GM23338 (cell line): ENCODE measurements around the gene WWOX. TPM values are rescaled to one million over a fixed set of nuclear protein-coding genes. Genes with fewer than 3 reads are reported as not detected.

Experiments used
- ATAC-seq: fragments of 200-7000 bp; cut with Tn5 transposase; 3 replicates; pipeline ENCODE4 v1.9.1; 2020
- DNase-seq: peaks from one replicate; pipeline ENCODE4 v3.0.0-alpha.2; 2015; ENCODE audit warnings: low spot score
- H2AFZ ChIP-seq: fragments of 200-600 bp; sonication (generic); 2 replicates; pipeline ENCODE4 v1.8.0; 2016; ENCODE audit warnings: antibody characterized with exemption, mild to moderate bottlenecking, moderate library complexity
- H3F3A ChIP-seq: fragments of 200-600 bp; sonication (generic); replicated peaks from 2 replicates; pipeline ENCODE4 v1.8.0; 2017; ENCODE audit warnings: antibody characterized with exemption, mixed run types, low read depth
- H3K27ac ChIP-seq: fragments of 200-600 bp; sonication (generic); 2 replicates; pipeline ENCODE4 v1.6.1; 2016; ENCODE audit warnings: low read depth
- H3K27me3 ChIP-seq: fragments of 200-600 bp; sonication (generic); 2 replicates; pipeline ENCODE4 v1.8.0; 2016; ENCODE audit warnings: mild to moderate bottlenecking, mixed run types, moderate library complexity; ENCODE audit not compliant: insufficient read depth
- H3K36me3 ChIP-seq: fragments of 200-600 bp; sonication (generic); 2 replicates; pipeline ENCODE4 v1.8.0; 2016; ENCODE audit warnings: mild to moderate bottlenecking; ENCODE audit not compliant: insufficient read depth
- H3K4me1 ChIP-seq: fragments of 200-600 bp; sonication (generic); 2 replicates; pipeline ENCODE4 v1.8.0; 2016; ENCODE audit warnings: mild to moderate bottlenecking, moderate library complexity; ENCODE audit not compliant: insufficient read depth
- H3K4me2 ChIP-seq: fragments of 200-600 bp; sonication (generic); 2 replicates; pipeline ENCODE4 v1.7.1; 2017; ENCODE audit warnings: mixed run types
- H3K4me3 ChIP-seq: fragments of 200-600 bp; sonication (generic); 2 replicates; pipeline ENCODE4 v1.6.1; 2016; ENCODE audit warnings: mixed run types
- H3K79me2 ChIP-seq: fragments of 200-600 bp; sonication (generic); replicated peaks from 2 replicates; pipeline ENCODE4 v1.8.0; 2017; ENCODE audit warnings: mild to moderate bottlenecking; ENCODE audit not compliant: insufficient read depth
- H3K9me2 ChIP-seq: fragments of 200-600 bp; sonication (generic); 2 replicates; pipeline ENCODE4 v1.8.0; 2017; ENCODE audit not compliant: insufficient read depth
- H4K20me1 ChIP-seq: fragments of 200-600 bp; sonication (generic); replicated peaks from 2 replicates; pipeline ENCODE4 v1.8.0; 2017; ENCODE audit warnings: mild to moderate bottlenecking; ENCODE audit not compliant: insufficient read depth
- H3K27ac Mint-ChIP-seq: 2 replicates; pipeline ENCODE4 v1.8.0; 2020; ENCODE audit warnings: inconsistent platforms, mild to moderate bottlenecking, moderate library complexity, mixed read lengths
- H3K27me3 Mint-ChIP-seq: 3 replicates; pipeline ENCODE4 v1.8.0; 2022; ENCODE audit warnings: low read depth, mild to moderate bottlenecking, moderate library complexity, mixed read lengths, inconsistent platforms; ENCODE audit not compliant: insufficient read depth, poor library complexity
- H3K36me3 Mint-ChIP-seq: 3 replicates; pipeline ENCODE4 v1.8.0; 2021; ENCODE audit warnings: low read depth, mild to moderate bottlenecking, inconsistent platforms, moderate library complexity, mixed read lengths
- H3K4me1 Mint-ChIP-seq: 3 replicates; pipeline ENCODE4 v1.8.0; 2020; ENCODE audit warnings: mild to moderate bottlenecking, inconsistent platforms, mixed read lengths
- H3K4me3 Mint-ChIP-seq: 3 replicates; pipeline ENCODE4 v1.8.0; 2021; ENCODE audit warnings: moderate library complexity, mild to moderate bottlenecking, inconsistent platforms, mixed read lengths
- H3K9me3 Mint-ChIP-seq: 3 replicates; pipeline ENCODE4 v1.8.0; 2020; ENCODE audit warnings: moderate library complexity, mild to moderate bottlenecking, inconsistent platforms, mixed read lengths
- CREB1 ChIP-seq: fragments of 250-450 bp; sonication (Bioruptor Pico); IDR thresholded peaks from 2 replicates; pipeline ENCODE4 v1.5.0; 2020; ENCODE audit warnings: low read depth, mild to moderate bottlenecking, moderate library complexity
- EZH2 ChIP-seq: fragments of 200-600 bp; sonication (generic); IDR thresholded peaks from one replicate; pipeline ENCODE4 v1.8.0; 2017; ENCODE audit warnings: antibody characterized with exemption, mild to moderate bottlenecking, low read depth; ENCODE audit not compliant: unreplicated experiment
- EZH2phosphoT487 ChIP-seq: fragments of 200-600 bp; sonication (generic); IDR thresholded peaks from one replicate; pipeline ENCODE4 v1.8.1; 2018; ENCODE audit warnings: antibody characterized with exemption; ENCODE audit not compliant: unreplicated experiment
- JUNB ChIP-seq: IDR thresholded peaks from one replicate; pipeline ENCODE4 v1.6.1; 2016; ENCODE audit warnings: antibody characterized with exemption; ENCODE audit not compliant: unreplicated experiment
- NANOG ChIP-seq: IDR thresholded peaks from 2 replicates; pipeline ENCODE4 v1.6.1; 2016; ENCODE audit warnings: antibody characterized with exemption, borderline replicate concordance
- POLR2AphosphoS5 ChIP-seq: IDR thresholded peaks from 2 replicates; pipeline ENCODE4 v1.6.1; 2016; ENCODE audit warnings: antibody characterized with exemption, low read depth
- STAT1 ChIP-seq: IDR thresholded peaks from one replicate; pipeline ENCODE4 v1.6.1; 2016; ENCODE audit warnings: antibody characterized with exemption; ENCODE audit not compliant: unreplicated experiment
- ZNF114 ChIP-seq: fragments of 250-450 bp; sonication (Bioruptor Pico); IDR thresholded peaks from 2 replicates; pipeline ENCODE4 v1.5.0; 2020; ENCODE audit warnings: mild to moderate bottlenecking, moderate library complexity
- ZNF331 ChIP-seq: fragments of 250-450 bp; sonication (Bioruptor Pico); IDR thresholded peaks from 2 replicates; pipeline ENCODE4 v1.5.0; 2020; ENCODE audit warnings: low read depth, mild to moderate bottlenecking, moderate library complexity
- polyA plus RNA-seq: library from polyadenylated mRNA; unstranded; fragments of >200 nt; fragmentation: Nextera tagmentation; extraction: Ambion mirVana; gene quantifications from 2 replicates; pipeline ENCODE4 v1.2.1, GENCODE V29; 2016
- total RNA-seq: library from RNA; depleted of rRNA; stranded (reverse); fragments of >200 nt; shearing (Covaris generic); gene quantifications from 2 replicates; pipeline ENCODE4 v1.2.3, GENCODE V29; 2014
- TF ChIP-seq, protein P1 (sequence below), 2 experiments: fragments of 200-600 bp in 1 of 2; sonication (generic) in 1 of 2; conservative IDR thresholded peaks; 2 replicates each; pipeline versions ENCODE4 v1.5.1 to v1.6.1; 2016 to 2017; ENCODE audit warnings: antibody characterized with exemption in 2 of 2, low read depth in 2 of 2, mild to moderate bottlenecking in 2 of 2, moderate library complexity in 1 of 2
- TF ChIP-seq, protein P2 (sequence below): IDR thresholded peaks from 2 replicates; pipeline ENCODE4 v1.6.1; 2016; ENCODE audit warnings: antibody characterized with exemption
- TF ChIP-seq, protein P3 (sequence below): fragments of 250-450 bp; sonication (Bioruptor Pico); IDR thresholded peaks from 2 replicates; pipeline ENCODE4 v1.5.0; 2020; ENCODE audit warnings: mild to moderate bottlenecking, moderate library complexity
- TF ChIP-seq, protein P4 (sequence below): IDR thresholded peaks from one replicate; pipeline ENCODE4 v1.6.1; 2018; ENCODE audit warnings: antibody characterized with exemption; ENCODE audit not compliant: unreplicated experiment

The WWOX gene
- total and polyA plus RNA-seq, 2 experiments from 2014 or later: 10.0 to 19.3 TPM

DNA sequence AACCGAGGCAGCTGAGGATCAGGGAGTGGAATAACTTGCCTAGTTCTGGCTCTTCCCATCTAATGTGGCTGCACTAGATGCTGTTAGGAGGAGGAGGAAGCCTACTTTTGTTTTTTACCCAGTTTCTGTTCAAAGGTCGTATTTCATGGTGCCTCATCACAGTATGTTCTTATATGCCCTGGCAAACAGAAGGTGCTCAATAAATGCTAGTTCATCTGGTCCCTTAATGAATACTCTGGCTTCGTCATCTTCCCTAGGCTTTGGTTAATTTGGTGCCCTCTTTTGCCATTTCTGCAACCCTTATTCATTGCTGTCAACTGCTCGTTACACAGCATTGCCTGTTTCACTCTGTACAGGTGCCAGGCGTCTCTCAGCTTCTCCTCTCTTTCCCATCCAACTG lies 151.7 kb downstream of the WWOX start:
- no peak overlapping the region for H3K4me3 ChIP-seq
- no peaks in the 10 kb centered on the region for H3K9me2 ChIP-seq
- Mint-ChIP-seq H3K4me3 (no peak overlapping the region), H3K27me3 (no peaks in the 10 kb centered on the region), H3K4me1 (peaks cover 14% of the 10 kb centered on the region), H3K36me3 (no peaks in the 10 kb centered on the region), H3K27ac (no peak overlapping the region), H3K9me3 (no peaks in the 10 kb centered on the region; the same call in 2 of the 3 replicates)
- H2AFZ ChIP-seq: no peak overlapping the region
- H3K27me3 ChIP-seq: no peaks in the 10 kb centered on the region
- ATAC-seq (no peak), DNase-seq (no peak)
- TF ChIP-seq, protein P1, sequence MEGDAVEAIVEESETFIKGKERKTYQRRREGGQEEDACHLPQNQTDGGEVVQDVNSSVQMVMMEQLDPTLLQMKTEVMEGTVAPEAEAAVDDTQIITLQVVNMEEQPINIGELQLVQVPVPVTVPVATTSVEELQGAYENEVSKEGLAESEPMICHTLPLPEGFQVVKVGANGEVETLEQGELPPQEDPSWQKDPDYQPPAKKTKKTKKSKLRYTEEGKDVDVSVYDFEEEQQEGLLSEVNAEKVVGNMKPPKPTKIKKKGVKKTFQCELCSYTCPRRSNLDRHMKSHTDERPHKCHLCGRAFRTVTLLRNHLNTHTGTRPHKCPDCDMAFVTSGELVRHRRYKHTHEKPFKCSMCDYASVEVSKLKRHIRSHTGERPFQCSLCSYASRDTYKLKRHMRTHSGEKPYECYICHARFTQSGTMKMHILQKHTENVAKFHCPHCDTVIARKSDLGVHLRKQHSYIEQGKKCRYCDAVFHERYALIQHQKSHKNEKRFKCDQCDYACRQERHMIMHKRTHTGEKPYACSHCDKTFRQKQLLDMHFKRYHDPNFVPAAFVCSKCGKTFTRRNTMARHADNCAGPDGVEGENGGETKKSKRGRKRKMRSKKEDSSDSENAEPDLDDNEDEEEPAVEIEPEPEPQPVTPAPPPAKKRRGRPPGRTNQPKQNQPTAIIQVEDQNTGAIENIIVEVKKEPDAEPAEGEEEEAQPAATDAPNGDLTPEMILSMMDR (conservative IDR thresholded peaks at IDR 0.05; ENCODE audit: low read depth in 2 of 2): no peak
- TF ChIP-seq POLR2AphosphoS5 (no peak), ZNF114 (CRISPR knock-in tag) (no peak), ZNF331 (CRISPR knock-in tag) (no peak), JUNB (no peak), STAT1 (no peak), CREB1 (no peak), EZH2 (no peak), NANOG (no peak), EZH2phosphoT487 (no peak)
- TF ChIP-seq, protein P2, sequence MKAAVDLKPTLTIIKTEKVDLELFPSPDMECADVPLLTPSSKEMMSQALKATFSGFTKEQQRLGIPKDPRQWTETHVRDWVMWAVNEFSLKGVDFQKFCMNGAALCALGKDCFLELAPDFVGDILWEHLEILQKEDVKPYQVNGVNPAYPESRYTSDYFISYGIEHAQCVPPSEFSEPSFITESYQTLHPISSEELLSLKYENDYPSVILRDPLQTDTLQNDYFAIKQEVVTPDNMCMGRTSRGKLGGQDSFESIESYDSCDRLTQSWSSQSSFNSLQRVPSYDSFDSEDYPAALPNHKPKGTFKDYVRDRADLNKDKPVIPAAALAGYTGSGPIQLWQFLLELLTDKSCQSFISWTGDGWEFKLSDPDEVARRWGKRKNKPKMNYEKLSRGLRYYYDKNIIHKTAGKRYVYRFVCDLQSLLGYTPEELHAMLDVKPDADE: no peak
- TF ChIP-seq, protein P3, sequence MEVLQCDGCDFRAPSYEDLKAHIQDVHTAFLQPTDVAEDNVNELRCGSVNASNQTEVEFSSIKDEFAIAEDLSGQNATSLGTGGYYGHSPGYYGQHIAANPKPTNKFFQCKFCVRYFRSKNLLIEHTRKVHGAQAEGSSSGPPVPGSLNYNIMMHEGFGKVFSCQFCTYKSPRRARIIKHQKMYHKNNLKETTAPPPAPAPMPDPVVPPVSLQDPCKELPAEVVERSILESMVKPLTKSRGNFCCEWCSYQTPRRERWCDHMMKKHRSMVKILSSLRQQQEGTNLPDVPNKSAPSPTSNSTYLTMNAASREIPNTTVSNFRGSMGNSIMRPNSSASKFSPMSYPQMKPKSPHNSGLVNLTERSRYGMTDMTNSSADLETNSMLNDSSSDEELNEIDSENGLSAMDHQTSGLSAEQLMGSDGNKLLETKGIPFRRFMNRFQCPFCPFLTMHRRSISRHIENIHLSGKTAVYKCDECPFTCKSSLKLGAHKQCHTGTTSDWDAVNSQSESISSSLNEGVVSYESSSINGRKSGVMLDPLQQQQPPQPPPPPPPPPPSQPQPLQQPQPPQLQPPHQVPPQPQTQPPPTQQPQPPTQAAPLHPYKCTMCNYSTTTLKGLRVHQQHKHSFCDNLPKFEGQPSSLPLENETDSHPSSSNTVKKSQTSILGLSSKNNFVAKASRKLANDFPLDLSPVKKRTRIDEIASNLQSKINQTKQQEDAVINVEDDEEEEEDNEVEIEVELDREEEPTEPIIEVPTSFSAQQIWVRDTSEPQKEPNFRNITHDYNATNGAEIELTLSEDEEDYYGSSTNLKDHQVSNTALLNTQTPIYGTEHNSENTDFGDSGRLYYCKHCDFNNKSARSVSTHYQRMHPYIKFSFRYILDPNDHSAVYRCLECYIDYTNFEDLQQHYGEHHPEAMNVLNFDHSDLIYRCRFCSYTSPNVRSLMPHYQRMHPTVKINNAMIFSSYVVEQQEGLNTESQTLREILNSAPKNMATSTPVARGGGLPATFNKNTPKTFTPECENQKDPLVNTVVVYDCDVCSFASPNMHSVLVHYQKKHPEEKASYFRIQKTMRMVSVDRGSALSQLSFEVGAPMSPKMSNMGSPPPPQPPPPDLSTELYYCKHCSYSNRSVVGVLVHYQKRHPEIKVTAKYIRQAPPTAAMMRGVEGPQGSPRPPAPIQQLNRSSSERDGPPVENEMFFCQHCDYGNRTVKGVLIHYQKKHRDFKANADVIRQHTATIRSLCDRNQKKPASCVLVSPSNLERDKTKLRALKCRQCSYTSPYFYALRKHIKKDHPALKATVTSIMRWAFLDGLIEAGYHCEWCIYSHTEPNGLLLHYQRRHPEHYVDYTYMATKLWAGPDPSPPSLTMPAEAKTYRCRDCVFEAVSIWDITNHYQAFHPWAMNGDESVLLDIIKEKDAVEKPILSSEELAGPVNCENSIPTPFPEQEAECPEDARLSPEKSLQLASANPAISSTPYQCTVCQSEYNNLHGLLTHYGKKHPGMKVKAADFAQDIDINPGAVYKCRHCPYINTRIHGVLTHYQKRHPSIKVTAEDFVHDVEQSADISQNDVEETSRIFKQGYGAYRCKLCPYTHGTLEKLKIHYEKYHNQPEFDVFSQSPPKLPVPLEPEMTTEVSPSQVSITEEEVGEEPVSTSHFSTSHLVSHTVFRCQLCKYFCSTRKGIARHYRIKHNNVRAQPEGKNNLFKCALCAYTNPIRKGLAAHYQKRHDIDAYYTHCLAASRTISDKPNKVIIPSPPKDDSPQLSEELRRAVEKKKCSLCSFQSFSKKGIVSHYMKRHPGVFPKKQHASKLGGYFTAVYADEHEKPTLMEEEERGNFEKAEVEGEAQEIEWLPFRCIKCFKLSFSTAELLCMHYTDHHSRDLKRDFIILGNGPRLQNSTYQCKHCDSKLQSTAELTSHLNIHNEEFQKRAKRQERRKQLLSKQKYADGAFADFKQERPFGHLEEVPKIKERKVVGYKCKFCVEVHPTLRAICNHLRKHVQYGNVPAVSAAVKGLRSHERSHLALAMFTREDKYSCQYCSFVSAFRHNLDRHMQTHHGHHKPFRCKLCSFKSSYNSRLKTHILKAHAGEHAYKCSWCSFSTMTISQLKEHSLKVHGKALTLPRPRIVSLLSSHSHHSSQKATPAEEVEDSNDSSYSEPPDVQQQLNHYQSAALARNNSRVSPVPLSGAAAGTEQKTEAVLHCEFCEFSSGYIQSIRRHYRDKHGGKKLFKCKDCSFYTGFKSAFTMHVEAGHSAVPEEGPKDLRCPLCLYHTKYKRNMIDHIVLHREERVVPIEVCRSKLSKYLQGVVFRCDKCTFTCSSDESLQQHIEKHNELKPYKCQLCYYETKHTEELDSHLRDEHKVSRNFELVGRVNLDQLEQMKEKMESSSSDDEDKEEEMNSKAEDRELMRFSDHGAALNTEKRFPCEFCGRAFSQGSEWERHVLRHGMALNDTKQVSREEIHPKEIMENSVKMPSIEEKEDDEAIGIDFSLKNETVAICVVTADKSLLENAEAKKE: no peak
- TF ChIP-seq, protein P4, sequence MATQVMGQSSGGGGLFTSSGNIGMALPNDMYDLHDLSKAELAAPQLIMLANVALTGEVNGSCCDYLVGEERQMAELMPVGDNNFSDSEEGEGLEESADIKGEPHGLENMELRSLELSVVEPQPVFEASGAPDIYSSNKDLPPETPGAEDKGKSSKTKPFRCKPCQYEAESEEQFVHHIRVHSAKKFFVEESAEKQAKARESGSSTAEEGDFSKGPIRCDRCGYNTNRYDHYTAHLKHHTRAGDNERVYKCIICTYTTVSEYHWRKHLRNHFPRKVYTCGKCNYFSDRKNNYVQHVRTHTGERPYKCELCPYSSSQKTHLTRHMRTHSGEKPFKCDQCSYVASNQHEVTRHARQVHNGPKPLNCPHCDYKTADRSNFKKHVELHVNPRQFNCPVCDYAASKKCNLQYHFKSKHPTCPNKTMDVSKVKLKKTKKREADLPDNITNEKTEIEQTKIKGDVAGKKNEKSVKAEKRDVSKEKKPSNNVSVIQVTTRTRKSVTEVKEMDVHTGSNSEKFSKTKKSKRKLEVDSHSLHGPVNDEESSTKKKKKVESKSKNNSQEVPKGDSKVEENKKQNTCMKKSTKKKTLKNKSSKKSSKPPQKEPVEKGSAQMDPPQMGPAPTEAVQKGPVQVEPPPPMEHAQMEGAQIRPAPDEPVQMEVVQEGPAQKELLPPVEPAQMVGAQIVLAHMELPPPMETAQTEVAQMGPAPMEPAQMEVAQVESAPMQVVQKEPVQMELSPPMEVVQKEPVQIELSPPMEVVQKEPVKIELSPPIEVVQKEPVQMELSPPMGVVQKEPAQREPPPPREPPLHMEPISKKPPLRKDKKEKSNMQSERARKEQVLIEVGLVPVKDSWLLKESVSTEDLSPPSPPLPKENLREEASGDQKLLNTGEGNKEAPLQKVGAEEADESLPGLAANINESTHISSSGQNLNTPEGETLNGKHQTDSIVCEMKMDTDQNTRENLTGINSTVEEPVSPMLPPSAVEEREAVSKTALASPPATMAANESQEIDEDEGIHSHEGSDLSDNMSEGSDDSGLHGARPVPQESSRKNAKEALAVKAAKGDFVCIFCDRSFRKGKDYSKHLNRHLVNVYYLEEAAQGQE: no peak
- H3K4me2 ChIP-seq: no peak overlapping the region
- no peak overlapping the region for H3K27ac ChIP-seq
- H3K36me3 ChIP-seq: no peaks in the 10 kb centered on the region
- no peaks in the 10 kb centered on the region for H3K4me1 ChIP-seq
- H3F3A ChIP-seq: no peaks in the 10 kb centered on the region
- H3K79me2 ChIP-seq: no peaks in the 10 kb centered on the region
- no peaks in the 10 kb centered on the region for H4K20me1 ChIP-seq
